ENCODE measurements around the gene PIH1D1. TPM values are rescaled to one million over a fixed set of nuclear protein-coding genes. Genes with fewer than 3 reads are reported as not detected.
"Not testable (repeated sequence)": the region's sequence is repeated elsewhere in the genome, so short reads cannot be mapped to it uniquely, and the experiment has no call there.

Gene PIH1D1
- total RNA-seq, 1 donor from 2014 or later = 133 TPM

DNA sequence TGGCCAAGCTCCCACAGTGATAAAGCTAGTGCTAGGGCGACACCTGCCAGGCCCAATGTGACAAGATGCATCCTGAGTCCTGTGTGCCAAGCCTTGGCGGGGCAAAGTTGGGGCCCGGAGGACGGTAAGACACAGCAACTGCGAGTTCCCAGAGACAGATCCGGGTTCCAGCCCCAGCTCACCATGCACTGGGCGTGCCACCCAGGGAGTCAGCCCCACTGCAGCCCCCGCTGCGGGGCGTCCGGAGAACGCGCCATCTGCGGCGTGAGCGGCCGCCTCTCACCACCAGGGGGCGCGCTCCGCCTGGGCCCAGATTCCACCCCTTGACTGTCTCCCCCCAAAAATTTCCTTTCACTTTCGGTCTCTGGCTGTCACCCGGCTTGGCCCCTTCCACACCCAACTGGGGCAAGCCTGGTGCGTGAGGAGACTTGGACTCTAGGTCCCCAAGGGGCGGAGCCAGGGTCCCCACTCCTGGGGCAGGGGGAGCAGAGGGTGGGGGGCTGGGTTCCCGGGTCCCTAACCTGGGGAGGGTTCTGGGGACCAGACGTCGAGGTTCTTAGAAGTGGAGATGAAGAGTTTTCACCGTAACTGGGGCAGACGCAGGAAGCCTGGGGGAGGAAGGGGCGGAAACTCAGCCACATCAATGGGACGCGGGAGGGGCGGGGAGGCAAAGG, 22.4 kb upstream of the PIH1D1 start, which contains the start of gene FLT3LG:
Gene FLT3LG, plus strand, starts transcription at position 348 of the 674 bp plus-strand sequence. CDS start 425 bp downstream, outside the sequence.
- H3K4me1 ChIP-seq = peaks cover 10% of the 10 kb centered on the region
- DNase-seq (ENCODE audit: low spot score) = peak; percentile 69
- H3K9ac ChIP-seq = no peak within 1 kb of the TSS
- Mint-ChIP-seq H3K27me3 (ENCODE audit: insufficient read depth, low read depth) (peaks cover 9% of the 10 kb centered on the region), H3K9me3 (no peaks in the 10 kb centered on the region), H3K36me3 (peaks cover 4% of the 10 kb centered on the region), H3K4me1 (peaks cover 10% of the 10 kb centered on the region), H3K4me3 (peak within 1 kb of the TSS; percentile 52), H3K27ac (no peak within 1 kb of the TSS)
- H3K36me3 ChIP-seq = no peaks in the 10 kb centered on the region
- H3F3A ChIP-seq (ENCODE audit: low read depth) = peaks cover 36% of the 10 kb centered on the region
- no peak for TF ChIP-seq EZH2phosphoT487 (IDR thresholded peaks at IDR 0.05)
- TF ChIP-seq, protein P1, sequence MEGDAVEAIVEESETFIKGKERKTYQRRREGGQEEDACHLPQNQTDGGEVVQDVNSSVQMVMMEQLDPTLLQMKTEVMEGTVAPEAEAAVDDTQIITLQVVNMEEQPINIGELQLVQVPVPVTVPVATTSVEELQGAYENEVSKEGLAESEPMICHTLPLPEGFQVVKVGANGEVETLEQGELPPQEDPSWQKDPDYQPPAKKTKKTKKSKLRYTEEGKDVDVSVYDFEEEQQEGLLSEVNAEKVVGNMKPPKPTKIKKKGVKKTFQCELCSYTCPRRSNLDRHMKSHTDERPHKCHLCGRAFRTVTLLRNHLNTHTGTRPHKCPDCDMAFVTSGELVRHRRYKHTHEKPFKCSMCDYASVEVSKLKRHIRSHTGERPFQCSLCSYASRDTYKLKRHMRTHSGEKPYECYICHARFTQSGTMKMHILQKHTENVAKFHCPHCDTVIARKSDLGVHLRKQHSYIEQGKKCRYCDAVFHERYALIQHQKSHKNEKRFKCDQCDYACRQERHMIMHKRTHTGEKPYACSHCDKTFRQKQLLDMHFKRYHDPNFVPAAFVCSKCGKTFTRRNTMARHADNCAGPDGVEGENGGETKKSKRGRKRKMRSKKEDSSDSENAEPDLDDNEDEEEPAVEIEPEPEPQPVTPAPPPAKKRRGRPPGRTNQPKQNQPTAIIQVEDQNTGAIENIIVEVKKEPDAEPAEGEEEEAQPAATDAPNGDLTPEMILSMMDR (IDR thresholded peaks at IDR 0.05) = peak; percentile 98
- no peaks in the 10 kb centered on the region for H3K79me2 ChIP-seq (ENCODE audit: low read depth)
- no peak within 1 kb of the TSS for H3K27ac ChIP-seq
- peaks cover 14% of the 10 kb centered on the region for H3K27me3 ChIP-seq
- peak within 1 kb of the TSS; percentile 67 for H3K4me2 ChIP-seq
- peak within 1 kb of the TSS; percentile 87 for H2AFZ ChIP-seq (replicated peaks)
- H4K20me1 ChIP-seq (ENCODE audit: low read depth) = no peaks in the 10 kb centered on the region
- peak within 1 kb of the TSS; percentile 39 for H3K4me3 ChIP-seq
- no peaks in the 10 kb centered on the region for H3K9me3 ChIP-seq (ENCODE audit: low read depth)

DNA sequence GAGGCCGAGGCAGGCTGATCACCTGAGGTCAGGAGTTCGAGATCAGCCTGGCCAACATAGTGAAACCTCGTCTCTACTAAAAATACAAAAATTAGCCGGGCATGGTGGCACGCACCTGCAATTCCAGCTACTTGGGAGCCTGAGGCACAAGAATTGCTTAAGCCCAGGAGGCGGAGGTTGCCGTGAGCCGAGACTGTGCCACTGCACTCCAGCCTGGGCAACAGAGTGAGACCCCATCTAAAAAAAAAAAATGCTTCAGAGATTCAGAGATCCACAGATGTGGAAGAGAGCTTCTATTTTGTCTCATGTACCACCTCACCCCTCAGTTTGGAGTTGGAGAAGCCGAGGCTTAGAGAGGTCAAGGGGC, 21.9 kb upstream of the PIH1D1 start:
- H3K4me2 ChIP-seq; H3K9me3 ChIP-seq (ENCODE audit: low read depth); H2AFZ ChIP-seq (replicated peaks); H3K36me3 Mint-ChIP-seq; H3K27ac ChIP-seq; H3K27ac Mint-ChIP-seq; H3K9ac ChIP-seq; H3K36me3 ChIP-seq; DNase-seq (ENCODE audit: low spot score); H3K9me3 Mint-ChIP-seq; H3K79me2 ChIP-seq (ENCODE audit: low read depth); H4K20me1 ChIP-seq (ENCODE audit: low read depth): not testable (repeated sequence)
- Histone ChIP-seq H3K27me3 (peaks cover 14% of the 10 kb centered on the region), H3K4me1 (peaks cover 13% of the 10 kb centered on the region), H3F3A (ENCODE audit: low read depth) (peaks cover 36% of the 10 kb centered on the region), H3K4me3 (peak overlapping the region; percentile 39)
- Mint-ChIP-seq H3K4me1 (peaks cover 14% of the 10 kb centered on the region), H3K4me3 (peak overlapping the region; percentile 52), H3K27me3 (ENCODE audit: insufficient read depth, low read depth) (peaks cover 10% of the 10 kb centered on the region)

DNA sequence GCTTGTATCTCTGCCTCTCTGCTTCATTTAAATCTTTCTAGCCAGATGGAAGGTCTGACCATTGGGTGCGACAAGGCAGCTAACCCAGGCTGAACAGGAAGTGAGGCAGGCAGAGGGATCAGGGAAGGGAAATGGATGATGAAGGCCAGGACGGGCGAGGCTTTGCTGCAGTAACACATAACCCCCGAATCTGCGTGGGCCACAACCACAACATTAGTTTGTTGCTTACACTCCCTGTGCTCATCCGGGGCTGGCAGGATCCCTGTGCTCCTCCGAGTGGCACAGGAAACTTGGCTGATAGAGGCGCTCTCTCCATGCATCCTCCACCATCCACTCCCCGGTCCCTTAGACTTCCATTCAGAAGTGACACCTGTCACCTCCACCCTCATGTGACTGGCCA, 21.3 kb upstream of the PIH1D1 start:
- peaks cover 36% of the 10 kb centered on the region for H3F3A ChIP-seq (ENCODE audit: low read depth)
- no peaks in the 10 kb centered on the region for H3K79me2 ChIP-seq (ENCODE audit: low read depth)
- H3K4me1 Mint-ChIP-seq = peaks cover 14% of the 10 kb centered on the region
- H3K27me3 Mint-ChIP-seq (ENCODE audit: insufficient read depth, low read depth) = peaks cover 10% of the 10 kb centered on the region
- peaks cover 7% of the 10 kb centered on the region for H3K36me3 Mint-ChIP-seq
- no peaks in the 10 kb centered on the region for H3K36me3 ChIP-seq
- peaks cover 14% of the 10 kb centered on the region for H3K27me3 ChIP-seq
- TF ChIP-seq EZH2phosphoT487 (IDR thresholded peaks at IDR 0.05) (no peak), EZH2 (IDR thresholded peaks at IDR 0.05) (no peak)
- TF ChIP-seq, protein P1 (IDR thresholded peaks at IDR 0.05) = no peak
- H3K4me3 Mint-ChIP-seq = peak overlapping the region; percentile 42
- H4K20me1 ChIP-seq (ENCODE audit: low read depth) = no peaks in the 10 kb centered on the region
- H3K9ac ChIP-seq = no peak overlapping the region
- no peaks in the 10 kb centered on the region for H3K9me3 Mint-ChIP-seq
- H3K4me1 ChIP-seq = peaks cover 13% of the 10 kb centered on the region
- no peak overlapping the region for H3K4me2 ChIP-seq
- no peaks in the 10 kb centered on the region for H3K9me3 ChIP-seq (ENCODE audit: low read depth)
- H3K27ac ChIP-seq = no peak overlapping the region
- no peak overlapping the region for H3K4me3 ChIP-seq
- no peak for DNase-seq (ENCODE audit: low spot score)
- no peak overlapping the region for H2AFZ ChIP-seq (replicated peaks)
- no peak overlapping the region for H3K27ac Mint-ChIP-seq

- H3K27me3 Mint-ChIP-seq (ENCODE audit: insufficient read depth, low read depth) = peaks cover 8% of the 10 kb centered on the region
- H3K79me2 ChIP-seq (ENCODE audit: low read depth) = no peaks in the 10 kb centered on the region
- no peaks in the 10 kb centered on the region for H3K36me3 ChIP-seq
- H3K9me3 ChIP-seq (ENCODE audit: low read depth) = no peaks in the 10 kb centered on the region
- no peaks in the 10 kb centered on the region for H3K9me3 Mint-ChIP-seq
- H3K27ac ChIP-seq = no peak overlapping the region
- no peak overlapping the region for H3K27ac Mint-ChIP-seq
- no peak overlapping the region for H3K4me2 ChIP-seq
- H3K4me3 Mint-ChIP-seq = no peak overlapping the region
- peaks cover 7% of the 10 kb centered on the region for H3K36me3 Mint-ChIP-seq
- DNase-seq (ENCODE audit: low spot score) = no peak
- H3K27me3 ChIP-seq = peaks cover 14% of the 10 kb centered on the region
- no peaks in the 10 kb centered on the region for H4K20me1 ChIP-seq (ENCODE audit: low read depth)
- no peak overlapping the region for H3K9ac ChIP-seq
- H3K4me1 Mint-ChIP-seq = peaks cover 6% of the 10 kb centered on the region
- TF ChIP-seq EZH2phosphoT487 (IDR thresholded peaks at IDR 0.05) = no peak
- TF ChIP-seq, protein P1 (IDR thresholded peaks at IDR 0.05) = no peak
- TF ChIP-seq EZH2 (IDR thresholded peaks at IDR 0.05) = no peak
- H3F3A ChIP-seq (ENCODE audit: low read depth) = peaks cover 18% of the 10 kb centered on the region
- H3K4me3 ChIP-seq = no peak overlapping the region
- peaks cover 13% of the 10 kb centered on the region for H3K4me1 ChIP-seq
- no peak overlapping the region for H2AFZ ChIP-seq (replicated peaks)
Observed at GRCh38 chr19:49470615-49470978, 19.0 kb upstream of the PIH1D1 start.
